Sigmoid colon (tissue), 4 donors: ENCODE data around the gene NAA38.

ENCODE experiments used
- EP300 ChIP-seq, 4 donors: sonication (generic); formaldehyde crosslinking; IDR thresholded peaks; one replicate each; pipeline ENCODE4 v1.6.1; 2017; ENCODE audit warnings: antibody characterized with exemption in 4 of 4
- TF ChIP-seq, protein P1 (sequence below), 4 experiments: fragments of 450-650 bp in 3 of 4; fragments of 200-600 bp in 1 of 4; IDR thresholded peaks; one replicate each; pipeline ENCODE4 v1.5.1; 2016 to 2019; ENCODE audit warnings: antibody characterized with exemption in 4 of 4, mild to moderate bottlenecking in 3 of 4, moderate library complexity in 2 of 4

DNA sequence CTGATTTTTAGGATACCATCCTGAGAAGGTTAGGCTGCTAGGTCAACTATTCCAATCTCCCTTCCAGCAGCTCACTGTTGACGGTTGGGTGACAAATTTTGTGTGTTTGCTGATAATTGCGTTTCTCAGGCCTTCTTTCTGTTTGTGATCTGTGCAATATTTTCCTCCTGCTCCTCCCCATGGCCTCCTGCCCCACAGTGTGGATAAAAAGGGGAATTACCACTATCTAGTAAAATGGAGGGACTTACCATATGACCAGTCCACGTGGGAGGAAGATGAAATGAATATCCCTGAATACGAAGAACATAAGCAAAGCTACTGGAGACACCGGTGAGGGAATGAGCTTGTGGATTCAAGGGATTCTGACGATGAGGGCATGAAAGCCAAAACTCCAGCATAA, 40.4 kb upstream of the NAA38 start:
- TF ChIP-seq, protein P1, sequence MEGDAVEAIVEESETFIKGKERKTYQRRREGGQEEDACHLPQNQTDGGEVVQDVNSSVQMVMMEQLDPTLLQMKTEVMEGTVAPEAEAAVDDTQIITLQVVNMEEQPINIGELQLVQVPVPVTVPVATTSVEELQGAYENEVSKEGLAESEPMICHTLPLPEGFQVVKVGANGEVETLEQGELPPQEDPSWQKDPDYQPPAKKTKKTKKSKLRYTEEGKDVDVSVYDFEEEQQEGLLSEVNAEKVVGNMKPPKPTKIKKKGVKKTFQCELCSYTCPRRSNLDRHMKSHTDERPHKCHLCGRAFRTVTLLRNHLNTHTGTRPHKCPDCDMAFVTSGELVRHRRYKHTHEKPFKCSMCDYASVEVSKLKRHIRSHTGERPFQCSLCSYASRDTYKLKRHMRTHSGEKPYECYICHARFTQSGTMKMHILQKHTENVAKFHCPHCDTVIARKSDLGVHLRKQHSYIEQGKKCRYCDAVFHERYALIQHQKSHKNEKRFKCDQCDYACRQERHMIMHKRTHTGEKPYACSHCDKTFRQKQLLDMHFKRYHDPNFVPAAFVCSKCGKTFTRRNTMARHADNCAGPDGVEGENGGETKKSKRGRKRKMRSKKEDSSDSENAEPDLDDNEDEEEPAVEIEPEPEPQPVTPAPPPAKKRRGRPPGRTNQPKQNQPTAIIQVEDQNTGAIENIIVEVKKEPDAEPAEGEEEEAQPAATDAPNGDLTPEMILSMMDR (IDR thresholded peaks at IDR 0.05) = peak in 3 of 4 experiments; percentile 21 to 56 (median 50)
- TF ChIP-seq EP300 (IDR thresholded peaks at IDR 0.05) = no peak
